IPS-20b (cell line): ENCODE results near the gene HSPB7.
"Not testable (repeated sequence)": the region's sequence is repeated elsewhere in the genome, so short reads cannot be mapped to it uniquely, and the experiment has no call there.

Experiments used
- H3K27ac ChIP-seq: one replicate; pipeline ENCODE4 v1.5.1; 2013; ENCODE audit warnings: low read length
- H3K27me3 ChIP-seq: 2 replicates; pipeline ENCODE4 v1.6.1; 2013; ENCODE audit warnings: mild to moderate bottlenecking, low read length, inconsistent platforms; ENCODE audit not compliant: insufficient read depth
- H3K36me3 ChIP-seq: 2 replicates; pipeline ENCODE4 v1.6.1; 2013; ENCODE audit warnings: low read depth, mild to moderate bottlenecking, inconsistent platforms, low read length, moderate library complexity; ENCODE audit not compliant: insufficient read depth
- H3K4me1 ChIP-seq: 2 replicates; pipeline ENCODE4 v1.6.1; 2013; ENCODE audit warnings: mild to moderate bottlenecking, control low read depth, inconsistent platforms, low read length, moderate library complexity; ENCODE audit not compliant: insufficient read depth
- H3K4me3 ChIP-seq: 2 replicates; pipeline ENCODE4 v1.5.1; 2013; ENCODE audit warnings: mild to moderate bottlenecking, low read length, inconsistent platforms
- H3K9ac ChIP-seq: 2 replicates; pipeline ENCODE4 v1.6.1; 2013; ENCODE audit warnings: low read depth, mild to moderate bottlenecking, inconsistent platforms, low read length, moderate library complexity
- H3K9me3 ChIP-seq: 2 replicates; pipeline ENCODE4 v1.6.1; 2013; ENCODE audit warnings: mild to moderate bottlenecking, low read depth, low read length, inconsistent platforms; ENCODE audit not compliant: insufficient read depth

Gene HSPB7

GRCh38 chr1:16017461-16018303, at the start of gene HSPB7:
TSS of gene HSPB7 (minus strand) at chr1:16018043. CDS start at chr1:16017963, 80 bp downstream.
- Histone ChIP-seq H3K4me3 (no peak within 1 kb of the TSS), H3K27me3 (peaks cover 16% of the 10 kb centered on the region; the same call in 1 of the 2 replicates), H3K9ac (no peak within 1 kb of the TSS)

GRCh38 chr1:16067127-16067768, 49.4 kb upstream of the HSPB7 start:
- Histone ChIP-seq H3K27ac (no peak overlapping the region), H3K27me3 (peaks cover 22% of the 10 kb centered on the region), H3K36me3 (no peaks in the 10 kb centered on the region), H3K4me1 (peaks cover 3% of the 10 kb centered on the region; the same call in 1 of the 2 replicates), H3K4me3 (no peak overlapping the region), H3K9me3 (no peaks in the 10 kb centered on the region), H3K9ac (no peak overlapping the region)

More at GRCh38 chr1:16017461-16018303, at the start of gene HSPB7:
- Histone ChIP-seq H3K36me3 (no peaks in the 10 kb centered on the region), H3K27ac (no peak within 1 kb of the TSS), H3K4me1 (peaks cover 8% of the 10 kb centered on the region; the same call in 1 of the 2 replicates), H3K9me3 (no peaks in the 10 kb centered on the region)

- H3K27me3 ChIP-seq = peaks cover 12% of the 10 kb centered on the region; the same call in 1 of the 2 replicates
- H3K9ac ChIP-seq = no peak overlapping the region
- H3K9me3 ChIP-seq = no peaks in the 10 kb centered on the region
- no peak overlapping the region for H3K4me3 ChIP-seq
- H3K36me3 ChIP-seq = no peaks in the 10 kb centered on the region
- peaks cover 2% of the 10 kb centered on the region; the same call in 1 of the 2 replicates for H3K4me1 ChIP-seq
- H3K27ac ChIP-seq = no peak overlapping the region
Measured at GRCh38 chr1:16066245-16066644, 48.4 kb upstream of the HSPB7 start.

GRCh38 chr1:16065269-16065576, 47.4 kb upstream of the HSPB7 start:
- H3K4me1 ChIP-seq = peaks cover 2% of the 10 kb centered on the region; the same call in 1 of the 2 replicates
- peaks cover 7% of the 10 kb centered on the region; the same call in 1 of the 2 replicates for H3K27me3 ChIP-seq
- H3K9ac ChIP-seq = no peak overlapping the region
- no peak overlapping the region for H3K4me3 ChIP-seq
- no peaks in the 10 kb centered on the region for H3K9me3 ChIP-seq
- H3K27ac ChIP-seq = no peak overlapping the region
- no peaks in the 10 kb centered on the region for H3K36me3 ChIP-seq

GRCh38 chr1:16064536-16065268, 46.9 kb upstream of the HSPB7 start:
- H3K36me3 ChIP-seq = no peaks in the 10 kb centered on the region
- H3K27me3 ChIP-seq = peaks cover 7% of the 10 kb centered on the region; the same call in 1 of the 2 replicates
- no peak overlapping the region for H3K27ac ChIP-seq
- no peak overlapping the region for H3K9ac ChIP-seq
- H3K4me3 ChIP-seq = no peak overlapping the region
- peaks cover 2% of the 10 kb centered on the region; the same call in 1 of the 2 replicates for H3K4me1 ChIP-seq
- no peaks in the 10 kb centered on the region for H3K9me3 ChIP-seq

GRCh38 chr1:16063921-16064320, 46.1 kb upstream of the HSPB7 start:
- Histone ChIP-seq H3K4me3 (no peak overlapping the region), H3K9me3 (no peaks in the 10 kb centered on the region), H3K27ac (no peak overlapping the region), H3K36me3 (no peaks in the 10 kb centered on the region), H3K27me3 (peaks cover 7% of the 10 kb centered on the region; the same call in 1 of the 2 replicates), H3K4me1 (peaks cover 2% of the 10 kb centered on the region; the same call in 1 of the 2 replicates), H3K9ac (no peak overlapping the region)

- no peak overlapping the region for H3K4me3 ChIP-seq
Measured at GRCh38 chr1:16063226-16063829, 45.5 kb upstream of the HSPB7 start.

GRCh38 chr1:16062687-16063075, 44.8 kb upstream of the HSPB7 start:
- not testable (repeated sequence) for H3K36me3 ChIP-seq, H3K9ac ChIP-seq, H3K27me3 ChIP-seq, H3K9me3 ChIP-seq, H3K4me1 ChIP-seq, H3K4me3 ChIP-seq, H3K27ac ChIP-seq

More at GRCh38 chr1:16063226-16063829, 45.5 kb upstream of the HSPB7 start:
- Histone ChIP-seq H3K36me3 (no peaks in the 10 kb centered on the region), H3K27me3 (peaks cover 7% of the 10 kb centered on the region; the same call in 1 of the 2 replicates), H3K9ac (no peak overlapping the region), H3K27ac (no peak overlapping the region), H3K4me1 (peaks cover 2% of the 10 kb centered on the region; the same call in 1 of the 2 replicates), H3K9me3 (no peaks in the 10 kb centered on the region)

- not testable (repeated sequence) for H3K27ac ChIP-seq, H3K9ac ChIP-seq, H3K9me3 ChIP-seq, H3K4me1 ChIP-seq, H3K36me3 ChIP-seq, H3K27me3 ChIP-seq, H3K4me3 ChIP-seq
Measured at GRCh38 chr1:16061989-16062686, 44.3 kb upstream of the HSPB7 start.

GRCh38 chr1:16061266-16061665, 43.4 kb upstream of the HSPB7 start:
- Histone ChIP-seq H3K36me3 (no peaks in the 10 kb centered on the region), H3K27me3 (peaks cover 7% of the 10 kb centered on the region; the same call in 1 of the 2 replicates), H3K4me3 (no peak overlapping the region), H3K27ac (no peak overlapping the region), H3K4me1 (peaks cover 2% of the 10 kb centered on the region; the same call in 1 of the 2 replicates), H3K9ac (no peak overlapping the region), H3K9me3 (no peaks in the 10 kb centered on the region)
